ENCODE data around the gene THOC6. TPM values are rescaled to one million over a fixed set of nuclear protein-coding genes. Genes with fewer than 3 reads are reported as not detected.
A peak's percentile ranks its signal among the peaks of the same experiment; 100 is the strongest.

The THOC6 gene
- total RNA-seq (ENCODE audit: insufficient read depth, low replicate concordance): 29.4 TPM

GRCh38 chr16:3023669-3024478 is at the start of gene THOC6, which contains the start of gene HCFC1R1:
Gene THOC6 (plus strand): TSS chr16:3024035. CDS start chr16:3024327, 292 bp downstream.
Gene HCFC1R1 (minus strand): TSS chr16:3023942. CDS start chr16:3023941, 1 bp downstream.
- peak; percentile 99 for DNase-seq (ENCODE audit: low spot score)

- DNase-seq (ENCODE audit: low spot score): no peak
Observed at GRCh38 chr16:2974319-2975056, 49.3 kb upstream of the THOC6 start.

GRCh38 chr16:2975161-2975795 is 48.6 kb upstream of the THOC6 start:
- DNase-seq (ENCODE audit: low spot score): no peak

GRCh38 chr16:2976201-2976600 is 47.6 kb upstream of the THOC6 start:
- no peak for DNase-seq (ENCODE audit: low spot score)

- no peak for DNase-seq (ENCODE audit: low spot score)
Observed at GRCh38 chr16:2976673-2977072, 47.2 kb upstream of the THOC6 start.

DNA sequence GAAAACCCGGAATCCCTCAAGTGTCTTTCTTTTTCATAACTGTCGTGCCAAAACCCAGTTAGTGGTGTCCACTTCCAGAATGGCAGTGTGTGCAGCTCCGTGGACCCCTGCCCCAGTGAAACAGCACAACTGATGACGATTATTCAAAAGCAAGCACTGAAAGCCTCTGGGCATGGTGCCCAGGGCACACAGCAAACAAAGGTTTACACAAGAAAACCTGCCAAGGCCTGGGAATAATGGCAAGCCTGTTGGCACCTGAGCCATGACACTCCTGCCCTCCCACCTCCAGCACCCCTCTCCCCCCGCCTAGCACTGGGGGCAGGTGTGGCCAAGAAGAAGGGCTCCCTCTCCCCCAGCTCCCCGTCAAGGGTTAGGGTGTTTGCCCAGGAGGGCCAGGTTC is 46.4 kb upstream of the THOC6 start:
- DNase-seq (ENCODE audit: low spot score): no peak

- no peak for DNase-seq (ENCODE audit: low spot score)
Observed at GRCh38 chr16:2979669-2980226, 44.1 kb upstream of the THOC6 start.

- DNase-seq (ENCODE audit: low spot score): peak; percentile 94
Observed at GRCh38 chr16:2980227-2981176, 43.3 kb upstream of the THOC6 start, which contains the start of gene PKMYT1. Gene PKMYT1 (minus strand): TSS chr16:2980446. CDS start chr16:2979657, 789 bp downstream.

DNA sequence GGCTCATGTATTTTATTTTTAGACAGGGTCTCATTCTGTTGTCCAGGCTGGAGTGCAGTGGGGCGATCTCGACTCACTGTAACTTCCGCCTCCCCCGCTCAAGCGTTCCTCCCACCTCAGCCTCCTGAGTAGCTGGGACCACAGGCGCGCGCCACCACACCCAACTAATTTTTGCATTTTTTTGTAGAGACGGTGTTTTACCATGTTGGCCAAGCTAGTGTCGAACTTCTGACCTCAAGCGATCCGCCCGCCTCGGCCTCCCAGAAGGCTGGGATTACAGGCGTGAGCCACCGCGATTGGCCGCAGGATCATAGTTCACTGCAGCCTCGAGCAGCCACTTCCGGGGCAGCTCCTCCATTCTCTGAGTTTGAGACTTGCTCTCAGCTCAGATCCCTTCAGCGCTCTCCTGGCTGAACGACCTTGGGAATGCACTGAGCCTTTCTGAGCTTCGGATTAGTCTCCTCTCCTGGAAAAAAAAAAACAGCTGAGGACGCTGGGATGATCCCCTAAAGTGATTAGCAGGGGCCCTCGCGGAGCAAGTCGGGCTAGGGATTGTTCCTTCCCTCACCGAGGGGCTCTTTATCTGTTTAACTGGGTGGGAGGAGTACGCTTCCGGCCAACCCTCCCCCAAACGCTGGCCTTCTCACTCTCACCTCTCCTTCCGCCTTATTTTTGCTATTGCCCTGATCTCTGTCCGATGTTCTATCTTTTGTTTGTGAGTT is 42.5 kb upstream of the THOC6 start:
- DNase-seq (ENCODE audit: low spot score): no peak

GRCh38 chr16:2981899-2982250 is 42.0 kb upstream of the THOC6 start:
- no peak for DNase-seq (ENCODE audit: low spot score)

- no peak for DNase-seq (ENCODE audit: low spot score)
Observed at GRCh38 chr16:2982402-2982801, 41.4 kb upstream of the THOC6 start.

DNA sequence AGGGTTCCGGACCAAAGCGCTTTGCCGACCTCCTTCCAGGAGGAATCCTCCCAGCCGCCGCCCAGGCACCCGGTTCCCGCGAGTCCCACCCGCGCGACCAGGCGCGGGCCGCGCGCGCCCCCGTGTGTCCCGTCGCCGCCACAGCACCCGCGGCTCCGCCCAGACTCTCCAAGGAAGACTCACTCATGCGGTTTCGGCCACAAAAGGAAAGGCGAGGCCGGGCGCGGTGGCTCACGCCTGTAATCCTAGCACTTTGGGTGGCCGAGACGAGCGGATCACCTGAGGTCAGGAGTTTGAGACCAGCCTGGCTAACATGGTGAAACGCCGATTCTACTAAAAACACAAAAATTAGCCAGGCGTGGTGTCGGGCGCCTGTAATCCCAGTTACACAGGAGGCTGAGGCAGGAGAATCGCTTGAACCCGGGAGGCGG is 40.1 kb upstream of the THOC6 start:
- peak; percentile 74 for DNase-seq (ENCODE audit: low spot score)

DNA sequence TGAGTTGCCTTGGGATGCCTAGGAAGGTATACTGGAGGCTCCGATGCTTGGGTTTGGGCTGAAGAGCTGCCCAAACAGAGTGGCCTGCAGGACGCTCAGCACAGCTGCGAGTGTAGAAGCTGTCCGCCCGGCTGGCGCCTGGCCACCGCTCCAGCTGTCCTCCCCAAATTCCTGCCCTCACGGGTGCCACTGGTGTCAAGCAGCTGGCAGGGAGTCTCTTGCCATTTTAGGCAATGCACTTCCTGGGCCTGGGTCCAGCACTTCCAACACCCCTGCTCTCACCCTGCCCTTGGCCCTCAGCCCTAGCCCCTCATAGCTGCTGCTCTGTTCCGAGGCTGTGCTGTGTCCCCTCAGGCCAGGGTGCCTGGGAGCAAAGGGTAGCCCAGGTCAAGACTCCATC is 38.4 kb upstream of the THOC6 start:
- no peak for DNase-seq (ENCODE audit: low spot score)

DNA sequence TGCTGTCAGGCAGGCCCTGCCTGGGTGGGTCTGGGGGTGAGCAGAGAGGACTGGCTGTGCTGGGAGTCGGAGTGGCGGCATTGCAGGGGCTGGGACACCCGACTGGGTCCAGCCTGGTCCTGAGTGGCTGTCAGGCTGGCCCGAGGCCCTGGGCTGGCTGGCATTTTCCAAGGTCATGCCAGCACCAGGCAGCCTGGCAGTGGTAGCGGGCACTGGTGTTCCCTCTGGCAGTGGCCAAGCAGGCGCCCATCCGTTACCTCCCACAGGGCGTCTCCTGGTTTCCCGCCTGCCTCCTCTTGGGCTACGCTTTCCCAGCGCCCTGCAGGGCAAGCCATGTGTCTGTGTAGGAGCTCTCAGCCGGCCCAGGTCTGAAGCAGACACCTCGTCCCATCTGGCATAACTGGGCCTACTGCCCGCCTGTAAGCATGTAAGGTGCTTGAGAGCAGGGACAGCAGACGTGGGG is 37.9 kb upstream of the THOC6 start:
- DNase-seq (ENCODE audit: low spot score): no peak

- no peak for DNase-seq (ENCODE audit: low spot score)
Observed at GRCh38 chr16:2986623-2987188, 37.1 kb upstream of the THOC6 start.

- DNase-seq (ENCODE audit: low spot score): no peak
Observed at GRCh38 chr16:2987286-2987685, 36.5 kb upstream of the THOC6 start.

DNA sequence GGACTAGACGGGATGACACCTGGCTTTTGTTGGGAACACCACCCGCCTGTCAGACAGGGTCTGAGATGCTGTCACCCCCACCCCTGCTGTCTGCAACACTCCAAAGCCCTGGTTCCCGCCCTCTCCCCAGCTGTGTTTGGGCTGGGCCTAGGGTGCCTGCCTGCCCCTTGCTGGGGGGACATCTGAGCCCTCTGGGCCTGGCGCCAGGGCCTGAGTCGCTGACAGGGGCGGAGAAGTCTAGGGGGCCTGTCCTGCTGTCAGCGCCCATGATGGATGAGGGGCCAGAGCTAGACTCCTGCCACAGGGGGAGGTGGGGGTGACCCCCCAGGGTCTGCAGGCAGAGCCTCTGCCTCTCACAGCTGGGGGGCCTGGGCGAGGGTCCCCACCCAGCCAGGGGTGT is 36.0 kb upstream of the THOC6 start:
- DNase-seq (ENCODE audit: low spot score): peak; percentile 82

DNA sequence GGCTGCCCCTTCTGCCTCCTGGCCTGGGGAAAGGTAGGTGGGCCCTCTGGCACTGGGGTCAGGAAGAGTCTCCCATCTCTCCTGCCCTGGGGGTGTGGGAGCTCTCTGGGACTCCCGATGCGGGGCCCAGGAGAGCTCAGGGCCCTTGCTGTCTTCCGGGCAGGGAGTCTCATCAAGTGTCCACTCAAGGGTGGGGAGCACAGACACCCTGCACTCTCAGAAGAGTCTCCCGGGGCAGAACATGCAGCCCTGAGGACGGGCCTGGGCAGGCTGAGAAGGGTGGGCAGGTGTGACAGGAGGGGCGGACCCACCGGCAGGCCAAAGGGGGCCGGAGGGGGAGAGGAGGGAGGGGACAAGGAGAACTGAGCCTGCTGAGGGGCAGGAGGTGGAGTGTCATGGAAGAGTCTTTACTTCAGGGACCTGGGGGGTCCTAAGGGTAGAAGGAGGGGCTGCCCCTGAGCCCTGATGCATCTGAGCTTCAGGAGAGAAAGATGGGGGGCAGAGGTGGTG is 35.2 kb upstream of the THOC6 start:
- DNase-seq (ENCODE audit: low spot score): no peak

DNA sequence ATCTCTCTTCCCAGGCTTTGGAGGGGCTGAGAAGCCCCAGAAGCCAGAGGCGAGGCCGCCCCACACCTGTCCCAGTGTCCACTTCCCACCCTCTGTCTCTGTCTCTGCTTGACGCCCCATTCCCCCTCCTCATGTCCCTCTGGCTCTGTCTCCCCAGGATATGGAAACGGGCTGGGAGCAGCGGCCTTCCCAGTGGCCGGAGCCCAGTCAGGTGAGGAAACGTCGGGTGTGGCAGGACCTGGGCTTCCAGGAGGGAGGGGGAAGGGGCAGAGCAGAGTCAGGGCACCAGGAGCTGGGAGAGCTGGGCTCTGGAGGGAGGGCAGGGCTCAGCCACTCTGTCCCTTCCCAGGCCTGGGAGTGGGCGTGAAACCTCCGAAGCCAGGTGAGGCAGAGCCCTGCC is 32.9 kb upstream of the THOC6 start:
- DNase-seq (ENCODE audit: low spot score): no peak

Measured in umbilical cord (tissue), 2 donors.